Liver (tissue), 9 donors: ENCODE results near the gene VAV3. TPM values are rescaled to one million over a fixed set of nuclear protein-coding genes. Genes with fewer than 3 reads are reported as not detected.

Experiments
- DNase-seq: peaks from one replicate; pipeline ENCODE4 v3.0.0-alpha.2; 2017; ENCODE audit warnings: low spot score
- H3K27ac ChIP-seq, 2 donors: one replicate each; pipeline ENCODE4 v1.7.0; 2013; ENCODE audit warnings: inconsistent platforms in 2 of 2, low read length in 2 of 2, control low read depth in 1 of 2, low read depth in 1 of 2, mild to moderate bottlenecking in 1 of 2
- H3K27me3 ChIP-seq, 4 donors: one replicate each; pipeline versions ENCODE4 v1.6.1 to v1.7.0; 2013; ENCODE audit warnings: low read length in 3 of 4, inconsistent platforms in 1 of 4, mild to moderate bottlenecking in 1 of 4, moderate library complexity in 1 of 4; ENCODE audit not compliant: control insufficient read depth in 4 of 4, insufficient read depth in 4 of 4
- H3K36me3 ChIP-seq, 4 donors: one replicate each; pipeline versions ENCODE4 v1.6.1 to v1.7.0; 2013; ENCODE audit warnings: low read length in 3 of 4, mild to moderate bottlenecking in 3 of 4, low read depth in 1 of 4, moderate library complexity in 1 of 4; ENCODE audit not compliant: control insufficient read depth in 4 of 4, insufficient read depth in 3 of 4
- H3K4me1 ChIP-seq, 4 donors: one replicate each; pipeline versions ENCODE4 v1.6.1 to v1.7.0; 2013; ENCODE audit warnings: low read length in 3 of 4, mild to moderate bottlenecking in 3 of 4, moderate library complexity in 1 of 4; ENCODE audit not compliant: control insufficient read depth in 4 of 4, insufficient read depth in 4 of 4
- H3K4me3 ChIP-seq, 3 donors: one replicate each; pipeline versions ENCODE4 v1.6.1 to v1.7.0; 2013; ENCODE audit warnings: low read length in 3 of 3, control low read depth in 1 of 3, low read depth in 1 of 3, mild to moderate bottlenecking in 1 of 3
- H3K9ac ChIP-seq, 2 donors: one replicate each; pipeline ENCODE4 v1.7.0; 2013; ENCODE audit warnings: low read length in 2 of 2, mild to moderate bottlenecking in 2 of 2, moderate library complexity in 2 of 2, control low read depth in 1 of 2, low read depth in 1 of 2
- H3K9me3 ChIP-seq, 4 donors: one replicate each; pipeline versions ENCODE4 v1.6.1 to v1.7.0; 2013; ENCODE audit warnings: low read length in 3 of 4; ENCODE audit not compliant: control insufficient read depth in 4 of 4
- ATF3 ChIP-seq: IDR thresholded peaks from 2 replicates; pipeline ENCODE4 v1.6.1; 2016; ENCODE audit warnings: antibody characterized with exemption
- FOXA1 ChIP-seq: IDR thresholded peaks from 2 replicates; pipeline ENCODE4 v1.6.1; 2016; ENCODE audit warnings: antibody characterized with exemption
- FOXA2 ChIP-seq: IDR thresholded peaks from 2 replicates; pipeline ENCODE4 v1.6.1; 2016; ENCODE audit warnings: antibody characterized with exemption
- GABPA ChIP-seq, 2 donors: IDR thresholded peaks in 1 of 2; conservative IDR thresholded peaks in 1 of 2; 2 replicates each; pipeline ENCODE4 v1.6.1; 2016; ENCODE audit warnings: antibody characterized with exemption in 2 of 2, mild to moderate bottlenecking in 1 of 2, moderate library complexity in 1 of 2
- HNF4A ChIP-seq, 2 donors: conservative IDR thresholded peaks; 2 replicates each; pipeline ENCODE4 v1.6.1; 2016; ENCODE audit warnings: antibody characterized with exemption in 2 of 2, mild to moderate bottlenecking in 2 of 2
- HNF4G ChIP-seq: IDR thresholded peaks from 2 replicates; pipeline ENCODE4 v1.6.1; 2016; ENCODE audit warnings: antibody characterized with exemption
- RAD21 ChIP-seq, 2 donors: IDR thresholded peaks; 2 replicates each; pipeline ENCODE4 v1.6.1; 2016; ENCODE audit warnings: antibody characterized with exemption in 2 of 2, mild to moderate bottlenecking in 2 of 2
- REST ChIP-seq: IDR thresholded peaks from 2 replicates; pipeline ENCODE4 v1.6.1; 2016; ENCODE audit warnings: antibody characterized with exemption, mild to moderate bottlenecking
- SP1 ChIP-seq: IDR thresholded peaks from 2 replicates; pipeline ENCODE4 v1.6.1; 2018; ENCODE audit warnings: antibody characterized with exemption, mild to moderate bottlenecking
- YY1 ChIP-seq: IDR thresholded peaks from 2 replicates; pipeline ENCODE4 v1.6.1; 2016; ENCODE audit warnings: antibody characterized with exemption, mild to moderate bottlenecking
- ZBTB33 ChIP-seq: IDR thresholded peaks from 2 replicates; pipeline ENCODE4 v1.6.1; 2016; ENCODE audit warnings: antibody characterized with exemption
- WGBS: extraction: QIAGEN DNeasy Blood & Tissue Kit; methylation state at CpG from one replicate; pipeline ENCODE4 v1.1.7; 2013; 5-methylcytosine and 5-hydroxymethylcytosine counted together
- polyA plus RNA-seq, 2 donors: library from polyadenylated mRNA; stranded (reverse) in 1 of 2; unstranded in 1 of 2; fragments of 200-250 nt in 1 of 2; fragments of >200 nt in 1 of 2; fragmentation: Nextera tagmentation in 1 of 2; extraction: Ambion mirVana in 1 of 2; gene quantifications; one replicate each; pipeline versions ENCODE4 v1.2.1 to v1.2.3, GENCODE V29; 2013 to 2015
- total RNA-seq, 2 donors: library from RNA; depleted of rRNA; stranded (reverse); fragments of >200 nt; gene quantifications; one replicate each; pipeline ENCODE4 v1.2.3, GENCODE V29; 2014
- TF ChIP-seq, protein P1 (sequence below): fragments of 150-350 bp; IDR thresholded peaks from 2 replicates; pipeline ENCODE4 v1.5.1; 2017; ENCODE audit warnings: improper control_type of control experiment, low read depth, low read length; ENCODE audit not compliant: missing input control
- TF ChIP-seq, protein P2 (sequence below): IDR thresholded peaks from 2 replicates; pipeline ENCODE4 v1.6.1; 2016; ENCODE audit warnings: antibody characterized with exemption
- donor health status: healthy.
- donor health status: healthy.
- donor health status: healthy.
- donor health status: healthy.
- donor health status: healthy.

VAV3 gene
- total and polyA plus RNA-seq, 4 donors = 0.46 to 4.8 (median 2.7) TPM

- Histone ChIP-seq H3K9me3 (peaks cover 0 to 3% (median 0%) of the 10 kb centered on the region in 4 donors), H3K4me1 (no peaks in the 10 kb centered on the region), H3K9ac (no peak overlapping the region), H3K27me3 (no peaks in the 10 kb centered on the region), H3K4me3 (no peak overlapping the region), H3K27ac (no peak overlapping the region), H3K36me3 (no peaks in the 10 kb centered on the region)
- WGBS = 35% methylated on average over 2 of the region's 2 CpGs
- TF ChIP-seq ATF3 (no peak), ZBTB33 (no peak), SP1 (no peak), RAD21 (IDR thresholded peaks at IDR 0.05) (no peak), HNF4A (conservative IDR thresholded peaks at IDR 0.05) (no peak), HNF4G (no peak), YY1 (no peak), GABPA (IDR thresholded peaks at IDR 0.05 in 1 of 2, conservative IDR thresholded peaks at IDR 0.05 in 1 of 2) (no peak), REST (no peak)
- TF ChIP-seq, protein P1, sequence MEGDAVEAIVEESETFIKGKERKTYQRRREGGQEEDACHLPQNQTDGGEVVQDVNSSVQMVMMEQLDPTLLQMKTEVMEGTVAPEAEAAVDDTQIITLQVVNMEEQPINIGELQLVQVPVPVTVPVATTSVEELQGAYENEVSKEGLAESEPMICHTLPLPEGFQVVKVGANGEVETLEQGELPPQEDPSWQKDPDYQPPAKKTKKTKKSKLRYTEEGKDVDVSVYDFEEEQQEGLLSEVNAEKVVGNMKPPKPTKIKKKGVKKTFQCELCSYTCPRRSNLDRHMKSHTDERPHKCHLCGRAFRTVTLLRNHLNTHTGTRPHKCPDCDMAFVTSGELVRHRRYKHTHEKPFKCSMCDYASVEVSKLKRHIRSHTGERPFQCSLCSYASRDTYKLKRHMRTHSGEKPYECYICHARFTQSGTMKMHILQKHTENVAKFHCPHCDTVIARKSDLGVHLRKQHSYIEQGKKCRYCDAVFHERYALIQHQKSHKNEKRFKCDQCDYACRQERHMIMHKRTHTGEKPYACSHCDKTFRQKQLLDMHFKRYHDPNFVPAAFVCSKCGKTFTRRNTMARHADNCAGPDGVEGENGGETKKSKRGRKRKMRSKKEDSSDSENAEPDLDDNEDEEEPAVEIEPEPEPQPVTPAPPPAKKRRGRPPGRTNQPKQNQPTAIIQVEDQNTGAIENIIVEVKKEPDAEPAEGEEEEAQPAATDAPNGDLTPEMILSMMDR = no peak
- TF ChIP-seq, protein P2, sequence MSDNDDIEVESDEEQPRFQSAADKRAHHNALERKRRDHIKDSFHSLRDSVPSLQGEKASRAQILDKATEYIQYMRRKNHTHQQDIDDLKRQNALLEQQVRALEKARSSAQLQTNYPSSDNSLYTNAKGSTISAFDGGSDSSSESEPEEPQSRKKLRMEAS = no peak
- no peak for DNase-seq
Observed at GRCh38 chr1:108000620-108001111, 35.7 kb upstream of the VAV3 start.

DNA sequence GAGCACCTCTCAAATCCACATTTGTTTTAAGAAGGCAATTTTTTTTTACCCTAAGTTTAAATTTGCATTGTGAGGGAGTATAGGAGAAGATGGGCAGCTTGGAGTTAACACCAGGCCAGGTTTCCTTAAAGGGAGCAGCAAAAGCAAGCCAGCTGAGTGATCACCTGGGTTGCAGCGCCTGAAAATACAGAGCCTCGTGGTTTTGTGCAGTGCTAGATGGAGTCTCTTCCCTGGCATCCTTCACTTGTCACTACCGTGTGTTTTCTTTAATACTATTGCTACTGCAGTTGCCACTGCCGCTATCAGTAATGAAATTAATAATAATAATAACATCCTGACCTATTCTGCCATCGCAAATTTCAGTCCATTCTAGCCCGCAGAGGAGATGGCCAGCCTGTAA is 35.2 kb upstream of the VAV3 start:
- DNase-seq = no peak
- Histone ChIP-seq H3K9ac (no peak overlapping the region), H3K27me3 (no peaks in the 10 kb centered on the region), H3K4me3 (no peak overlapping the region), H3K9me3 (peaks cover 0 to 3% (median 0%) of the 10 kb centered on the region in 4 donors), H3K4me1 (no peaks in the 10 kb centered on the region), H3K27ac (no peak overlapping the region), H3K36me3 (no peaks in the 10 kb centered on the region)
- WGBS = 84% methylated on average over 6 of the region's 6 CpGs
- TF ChIP-seq FOXA1 (no peak), FOXA2 (no peak)
